GM23338 (cell line): ENCODE results near the gene TMEM125. TPM values are rescaled to one million over a fixed set of nuclear protein-coding genes. Genes with fewer than 3 reads are reported as not detected.

ENCODE experiments used
- ATAC-seq: fragments of 200-7000 bp; cut with Tn5 transposase; 3 replicates; pipeline ENCODE4 v1.9.1; 2020
- DNase-seq: peaks from one replicate; pipeline ENCODE4 v3.0.0-alpha.2; 2015; ENCODE audit warnings: low spot score
- H2AFZ ChIP-seq: fragments of 200-600 bp; sonication (generic); 2 replicates; pipeline ENCODE4 v1.8.0; 2016; ENCODE audit warnings: antibody characterized with exemption, mild to moderate bottlenecking, moderate library complexity
- H3F3A ChIP-seq: fragments of 200-600 bp; sonication (generic); replicated peaks from 2 replicates; pipeline ENCODE4 v1.8.0; 2017; ENCODE audit warnings: antibody characterized with exemption, mixed run types, low read depth
- H3K27ac ChIP-seq: fragments of 200-600 bp; sonication (generic); 2 replicates; pipeline ENCODE4 v1.6.1; 2016; ENCODE audit warnings: low read depth
- H3K27me3 ChIP-seq: fragments of 200-600 bp; sonication (generic); 2 replicates; pipeline ENCODE4 v1.8.0; 2016; ENCODE audit warnings: mild to moderate bottlenecking, mixed run types, moderate library complexity; ENCODE audit not compliant: insufficient read depth
- H3K36me3 ChIP-seq: fragments of 200-600 bp; sonication (generic); 2 replicates; pipeline ENCODE4 v1.8.0; 2016; ENCODE audit warnings: mild to moderate bottlenecking; ENCODE audit not compliant: insufficient read depth
- H3K4me1 ChIP-seq: fragments of 200-600 bp; sonication (generic); 2 replicates; pipeline ENCODE4 v1.8.0; 2016; ENCODE audit warnings: mild to moderate bottlenecking, moderate library complexity; ENCODE audit not compliant: insufficient read depth
- H3K4me2 ChIP-seq: fragments of 200-600 bp; sonication (generic); 2 replicates; pipeline ENCODE4 v1.7.1; 2017; ENCODE audit warnings: mixed run types
- H3K4me3 ChIP-seq: fragments of 200-600 bp; sonication (generic); 2 replicates; pipeline ENCODE4 v1.6.1; 2016; ENCODE audit warnings: mixed run types
- H3K79me2 ChIP-seq: fragments of 200-600 bp; sonication (generic); replicated peaks from 2 replicates; pipeline ENCODE4 v1.8.0; 2017; ENCODE audit warnings: mild to moderate bottlenecking; ENCODE audit not compliant: insufficient read depth
- H3K9me2 ChIP-seq: fragments of 200-600 bp; sonication (generic); 2 replicates; pipeline ENCODE4 v1.8.0; 2017; ENCODE audit not compliant: insufficient read depth
- H4K20me1 ChIP-seq: fragments of 200-600 bp; sonication (generic); replicated peaks from 2 replicates; pipeline ENCODE4 v1.8.0; 2017; ENCODE audit warnings: mild to moderate bottlenecking; ENCODE audit not compliant: insufficient read depth
- H3K27ac Mint-ChIP-seq: 2 replicates; pipeline ENCODE4 v1.8.0; 2020; ENCODE audit warnings: inconsistent platforms, mild to moderate bottlenecking, moderate library complexity, mixed read lengths
- H3K27me3 Mint-ChIP-seq: 3 replicates; pipeline ENCODE4 v1.8.0; 2022; ENCODE audit warnings: low read depth, mild to moderate bottlenecking, moderate library complexity, mixed read lengths, inconsistent platforms; ENCODE audit not compliant: insufficient read depth, poor library complexity
- H3K36me3 Mint-ChIP-seq: 3 replicates; pipeline ENCODE4 v1.8.0; 2021; ENCODE audit warnings: low read depth, mild to moderate bottlenecking, inconsistent platforms, moderate library complexity, mixed read lengths
- H3K4me1 Mint-ChIP-seq: 3 replicates; pipeline ENCODE4 v1.8.0; 2020; ENCODE audit warnings: mild to moderate bottlenecking, inconsistent platforms, mixed read lengths
- H3K4me3 Mint-ChIP-seq: 3 replicates; pipeline ENCODE4 v1.8.0; 2021; ENCODE audit warnings: moderate library complexity, mild to moderate bottlenecking, inconsistent platforms, mixed read lengths
- H3K9me3 Mint-ChIP-seq: 3 replicates; pipeline ENCODE4 v1.8.0; 2020; ENCODE audit warnings: moderate library complexity, mild to moderate bottlenecking, inconsistent platforms, mixed read lengths
- CREB1 ChIP-seq: fragments of 250-450 bp; sonication (Bioruptor Pico); IDR thresholded peaks from 2 replicates; pipeline ENCODE4 v1.5.0; 2020; ENCODE audit warnings: low read depth, mild to moderate bottlenecking, moderate library complexity
- CTCF ChIP-seq, 2 experiments: fragments of 200-600 bp in 1 of 2; sonication (generic) in 1 of 2; conservative IDR thresholded peaks; 2 replicates each; pipeline versions ENCODE4 v1.5.1 to v1.6.1; 2016 to 2017; ENCODE audit warnings: antibody characterized with exemption in 2 of 2, low read depth in 2 of 2, mild to moderate bottlenecking in 2 of 2, moderate library complexity in 1 of 2
- ETS1 ChIP-seq: IDR thresholded peaks from 2 replicates; pipeline ENCODE4 v1.6.1; 2016; ENCODE audit warnings: antibody characterized with exemption
- EZH2 ChIP-seq: fragments of 200-600 bp; sonication (generic); IDR thresholded peaks from one replicate; pipeline ENCODE4 v1.8.0; 2017; ENCODE audit warnings: antibody characterized with exemption, mild to moderate bottlenecking, low read depth; ENCODE audit not compliant: unreplicated experiment
- JUNB ChIP-seq: IDR thresholded peaks from one replicate; pipeline ENCODE4 v1.6.1; 2016; ENCODE audit warnings: antibody characterized with exemption; ENCODE audit not compliant: unreplicated experiment
- NANOG ChIP-seq: IDR thresholded peaks from 2 replicates; pipeline ENCODE4 v1.6.1; 2016; ENCODE audit warnings: antibody characterized with exemption, borderline replicate concordance
- STAT1 ChIP-seq: IDR thresholded peaks from one replicate; pipeline ENCODE4 v1.6.1; 2016; ENCODE audit warnings: antibody characterized with exemption; ENCODE audit not compliant: unreplicated experiment
- polyA plus RNA-seq: library from polyadenylated mRNA; unstranded; fragments of >200 nt; fragmentation: Nextera tagmentation; extraction: Ambion mirVana; gene quantifications from 2 replicates; pipeline ENCODE4 v1.2.1, GENCODE V29; 2016
- total RNA-seq: library from RNA; depleted of rRNA; stranded (reverse); fragments of >200 nt; shearing (Covaris generic); gene quantifications from 2 replicates; pipeline ENCODE4 v1.2.3, GENCODE V29; 2014

TMEM125 gene
- total and polyA plus RNA-seq, 2 experiments from 2014 or later: 16.8 to 39.3 TPM

GRCh38 chr1:43252225-43252624 is 17.6 kb upstream of the TMEM125 start:
- Histone ChIP-seq H2AFZ (no peak overlapping the region), H3K27me3 (no peaks in the 10 kb centered on the region), H4K20me1 (no peaks in the 10 kb centered on the region), H3K36me3 (no peaks in the 10 kb centered on the region; the same call in 1 of the 2 replicates), H3K4me3 (no peak overlapping the region), H3K4me1 (no peaks in the 10 kb centered on the region), H3K79me2 (no peaks in the 10 kb centered on the region), H3K4me2 (no peak overlapping the region), H3K27ac (no peak overlapping the region), H3F3A (no peaks in the 10 kb centered on the region), H3K9me2 (peaks cover 4% of the 10 kb centered on the region; the same call in 1 of the 2 replicates)
- no peak for ATAC-seq
- Mint-ChIP-seq H3K36me3 (peaks cover 25% of the 10 kb centered on the region), H3K4me3 (no peak overlapping the region), H3K4me1 (no peaks in the 10 kb centered on the region), H3K27me3 (peaks cover 2% of the 10 kb centered on the region), H3K9me3 (peaks cover 64% of the 10 kb centered on the region), H3K27ac (no peak overlapping the region)
- no peak for DNase-seq
- no peak for TF ChIP-seq NANOG
- no peak for TF ChIP-seq CTCF (conservative IDR thresholded peaks at IDR 0.05; ENCODE audit: low read depth in 2 of 2)
- TF ChIP-seq EZH2: no peak
- no peak for TF ChIP-seq ETS1
- TF ChIP-seq CREB1: no peak
- no peak for TF ChIP-seq JUNB
- TF ChIP-seq STAT1: no peak

- Histone ChIP-seq H3K4me3 (no peak overlapping the region), H3F3A (no peaks in the 10 kb centered on the region), H3K27me3 (no peaks in the 10 kb centered on the region), H3K79me2 (no peaks in the 10 kb centered on the region), H3K27ac (no peak overlapping the region), H3K36me3 (no peaks in the 10 kb centered on the region; the same call in 1 of the 2 replicates), H4K20me1 (no peaks in the 10 kb centered on the region), H3K9me2 (peaks cover 4% of the 10 kb centered on the region; the same call in 1 of the 2 replicates), H2AFZ (no peak overlapping the region), H3K4me1 (no peaks in the 10 kb centered on the region), H3K4me2 (no peak overlapping the region)
- Mint-ChIP-seq H3K4me1 (no peaks in the 10 kb centered on the region), H3K9me3 (peaks cover 64% of the 10 kb centered on the region), H3K36me3 (peaks cover 25% of the 10 kb centered on the region), H3K27ac (no peak overlapping the region), H3K27me3 (no peaks in the 10 kb centered on the region), H3K4me3 (no peak overlapping the region)
- TF ChIP-seq CTCF (conservative IDR thresholded peaks at IDR 0.05; ENCODE audit: low read depth in 2 of 2): no peak
- TF ChIP-seq CREB1: no peak
- DNase-seq: no peak
- ATAC-seq: no peak
Observed at GRCh38 chr1:43253173-43253572, 16.6 kb upstream of the TMEM125 start.
